GM11168 (cell line): Measurements from ENCODE around the gene PRPH2.
"Not testable (repeated sequence)": the region's sequence is repeated elsewhere in the genome, so short reads cannot be mapped to it uniquely, and the experiment has no call there.

ENCODE experiments used
- in situ Hi-C: fragments of 300-500 bp; cut with MboI; formaldehyde crosslinking; loops from one replicate; pipeline ENCODE4 v1.12.0; 2022; ENCODE audit warnings: low sequenced_read_pairs; ENCODE audit not compliant: unreplicated experiment

Gene PRPH2

GRCh38 chr6:42702786-42703185 lies 19.6 kb downstream of the PRPH2 start:
- in situ Hi-C loops: not testable (repeated sequence)

- in situ Hi-C loops: no loop called here
These were observed 20.2 kb downstream of the PRPH2 start for GRCh38 chr6:42702200-42702599.

GRCh38 chr6:42698217-42698616 lies 24.2 kb downstream of the PRPH2 start:
- in situ Hi-C loops: no loop called here

GRCh38 chr6:42697268-42697655 lies 25.1 kb downstream of the PRPH2 start:
- in situ Hi-C loops: no loop called here

GRCh38 chr6:42696526-42697267 lies 25.7 kb downstream of the PRPH2 start:
- in situ Hi-C loops: no loop called here

- in situ Hi-C loops: no loop called here
These were observed 27.8 kb downstream of the PRPH2 start for GRCh38 chr6:42694586-42694985.

GRCh38 chr6:42693725-42694323 lies 28.6 kb downstream of the PRPH2 start:
- in situ Hi-C loops: no loop called here

GRCh38 chr6:42692137-42692911 lies 30.1 kb downstream of the PRPH2 start:
- in situ Hi-C loops: no loop called here

GRCh38 chr6:42690872-42691271 lies 31.5 kb downstream of the PRPH2 start:
- in situ Hi-C loops: no loop called here

- in situ Hi-C loops: no loop called here
These were observed 32.2 kb downstream of the PRPH2 start for GRCh38 chr6:42690151-42690702.

GRCh38 chr6:42689371-42689770 lies 33.0 kb downstream of the PRPH2 start:
- in situ Hi-C loops: no loop called here

- in situ Hi-C loops: no loop called here
These were observed 34.1 kb downstream of the PRPH2 start for GRCh38 chr6:42688281-42688680.

GRCh38 chr6:42679358-42679757 lies 43.0 kb downstream of the PRPH2 start:
- in situ Hi-C loops: no loop called here

- in situ Hi-C loops: no loop called here
These were observed 47.6 kb downstream of the PRPH2 start for GRCh38 chr6:42674780-42675179.

GRCh38 chr6:42674368-42674767 lies 48.0 kb downstream of the PRPH2 start:
- in situ Hi-C loops: not testable (repeated sequence)

GRCh38 chr6:42664718-42665117 lies 57.7 kb downstream of the PRPH2 start:
- in situ Hi-C loops: loop anchor here (10.0 kb wide), 2 partner anchors 60 to 210 kb away; partner anchors contain the start of genes PRPH2 and RPL7L1

GRCh38 chr6:42661540-42662153 lies 60.8 kb downstream of the PRPH2 start:
- in situ Hi-C loops: loop anchor here (10.0 kb wide), 2 partner anchors 63 to 213 kb away; partner anchors contain the start of genes PRPH2 and RPL7L1

GRCh38 chr6:42659806-42660205 lies 62.6 kb downstream of the PRPH2 start:
- in situ Hi-C loops: loop anchor here (10.0 kb wide), 2 partner anchors 65 to 215 kb away; partner anchors contain the start of genes PRPH2 and RPL7L1

GRCh38 chr6:42653851-42654250 lies 68.5 kb downstream of the PRPH2 start:
- in situ Hi-C loops: no loop called here

GRCh38 chr6:42652024-42652746 lies 70.2 kb downstream of the PRPH2 start:
- in situ Hi-C loops: no loop called here
